ENCODE measurements around the gene PKP4. TPM values are rescaled to one million over a fixed set of nuclear protein-coding genes. Genes with fewer than 3 reads are reported as not detected.
"Not testable (repeated sequence)": the region's sequence is repeated elsewhere in the genome, so short reads cannot be mapped to it uniquely, and the experiment has no call there.

PKP4 gene
- total RNA-seq, 1 donor from 2014 or later: 70.4 TPM

DNA sequence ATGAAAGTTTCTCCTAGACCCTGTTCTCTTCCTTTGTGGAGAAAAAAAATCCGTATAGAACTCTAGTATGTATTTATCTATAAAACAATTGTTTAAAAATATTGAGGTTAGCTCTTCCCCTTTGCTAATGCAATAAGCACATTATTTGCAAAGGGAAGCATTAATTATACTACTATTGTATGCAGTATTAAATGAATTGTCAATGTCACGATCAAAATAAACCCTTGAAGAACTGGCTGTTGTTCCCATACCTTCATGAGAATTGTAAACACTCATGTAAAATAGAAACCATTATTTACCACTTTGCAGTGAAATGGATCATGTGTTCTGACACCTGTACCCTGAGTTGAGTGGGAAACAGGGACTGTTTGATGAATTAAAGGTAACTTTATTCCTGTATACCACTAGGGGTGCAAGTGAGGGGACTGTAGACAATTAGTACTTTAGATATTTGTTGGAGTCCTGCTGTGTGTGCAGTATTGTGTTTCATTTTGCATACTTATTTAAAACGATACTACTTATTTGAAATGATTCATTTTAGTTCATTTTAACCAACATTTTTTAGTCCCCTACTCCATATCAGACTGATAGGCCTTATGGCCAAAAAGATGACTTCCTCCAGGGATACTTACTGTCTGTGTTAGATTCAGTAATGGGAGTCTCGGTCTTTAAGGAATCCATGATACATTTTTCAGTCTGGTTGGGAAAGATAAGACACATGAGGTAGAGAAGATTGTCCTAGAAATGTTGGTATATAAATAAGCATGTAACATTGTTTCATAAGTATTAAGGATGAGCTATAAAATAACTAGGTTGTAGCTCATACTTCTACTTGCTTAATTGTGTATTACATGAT, 7.9 kb downstream of the PKP4 start:
- intact Hi-C loops (cut with micrococcal nuclease): loop anchor here (10.0 kb wide), 1 partner anchor 290 kb away; no protein-coding TSS in a partner anchor
- ATAC-seq: no peak

DNA sequence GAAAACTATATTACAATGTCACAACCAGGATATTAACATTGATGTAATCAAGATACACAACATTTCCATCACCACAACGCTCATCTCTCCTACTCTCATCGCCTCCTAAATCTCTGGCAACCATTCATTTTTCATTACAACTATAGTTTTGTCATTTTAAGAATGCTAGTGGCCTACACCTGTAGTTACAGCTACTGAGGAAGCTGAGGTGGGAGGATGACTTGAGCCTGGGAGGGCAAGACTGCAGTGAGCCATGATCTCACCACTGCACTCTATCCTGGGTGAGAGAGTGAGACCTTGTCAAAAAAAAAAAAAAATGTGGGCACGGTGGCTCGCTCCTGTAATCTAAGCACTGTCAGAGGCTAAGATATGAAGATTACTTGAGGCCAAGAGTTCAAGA, 10.5 kb downstream of the PKP4 start:
- intact Hi-C loops (cut with micrococcal nuclease): loop anchor here (10.0 kb wide), 1 partner anchor 288 kb away; no protein-coding TSS in a partner anchor
- DNase-seq (no peak), ATAC-seq (no peak)

More for the DNA sequence above, 7.9 kb downstream of the PKP4 start:
- DNase-seq: no peak

DNA sequence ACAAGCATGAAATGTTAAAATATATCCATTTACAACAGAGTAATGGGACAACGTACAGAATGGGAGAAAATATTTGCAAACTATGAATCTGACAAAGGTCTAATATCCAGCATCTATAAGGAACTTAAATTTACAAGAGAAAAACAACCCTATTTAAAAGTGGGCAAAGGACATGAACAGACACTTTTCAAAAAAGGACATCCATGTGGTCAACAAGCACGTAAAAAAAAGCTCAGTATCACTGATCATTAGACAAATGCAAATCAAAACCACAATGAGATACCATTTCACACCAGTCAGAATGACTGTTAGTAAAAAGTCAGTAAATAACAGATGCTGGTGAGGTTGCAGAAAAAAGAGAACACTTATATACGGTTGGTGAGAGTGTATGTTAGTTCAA, 16.1 kb downstream of the PKP4 start:
- intact Hi-C loops (cut with micrococcal nuclease); DNase-seq; ATAC-seq: not testable (repeated sequence)

DNA sequence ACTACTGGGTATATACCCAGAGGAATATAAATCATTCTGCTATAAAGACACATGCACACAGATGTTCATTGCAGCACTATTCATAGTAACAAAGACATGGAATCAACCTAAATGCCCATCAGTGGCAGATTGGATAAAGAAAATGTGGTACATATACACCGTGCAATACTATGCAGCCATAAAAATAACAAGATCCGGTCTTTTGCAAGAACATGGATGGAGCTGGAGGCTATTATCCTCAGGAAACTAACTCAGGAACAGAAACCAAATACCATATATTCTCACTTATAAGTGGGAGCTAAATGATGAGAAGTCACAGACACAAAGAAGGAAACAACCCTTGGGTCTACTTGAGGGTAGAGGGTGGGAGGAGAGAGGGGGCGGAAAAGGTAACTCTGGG, 16.5 kb downstream of the PKP4 start:
- DNase-seq; ATAC-seq; intact Hi-C loops (cut with micrococcal nuclease): not testable (repeated sequence)

DNA sequence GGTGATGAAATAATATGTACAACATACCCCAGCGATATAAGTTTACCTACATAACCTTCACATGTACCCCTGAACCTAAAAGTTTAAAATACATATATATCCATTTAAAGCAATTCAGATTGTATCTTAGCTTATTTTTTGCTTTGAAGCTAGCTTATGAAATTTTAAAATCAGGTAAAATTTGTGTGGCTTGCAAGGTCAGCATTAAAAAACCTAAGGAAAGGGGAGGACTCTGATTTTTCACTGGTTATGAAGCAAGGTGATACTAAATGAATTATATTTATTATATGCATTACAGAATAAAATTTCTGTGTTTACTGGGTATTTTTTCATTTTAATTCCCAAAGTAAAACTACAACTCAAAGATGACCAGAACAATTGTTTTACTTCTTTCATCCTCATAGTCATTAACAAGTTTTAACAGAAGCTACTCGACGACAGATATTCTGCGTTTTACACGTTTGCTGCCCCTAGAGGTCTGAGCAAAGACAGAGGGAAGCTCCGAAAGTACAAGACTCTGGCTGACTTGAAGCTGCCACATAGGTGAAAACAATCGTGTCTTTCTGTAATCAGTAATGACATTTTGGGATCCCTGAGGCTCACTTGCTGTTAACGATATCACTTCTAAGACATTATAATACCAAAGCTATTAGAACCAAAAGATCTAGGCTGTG, 17.1 kb downstream of the PKP4 start:
- DNase-seq (no peak), ATAC-seq (no peak)
- intact Hi-C loops (cut with micrococcal nuclease): no loop called here

DNA sequence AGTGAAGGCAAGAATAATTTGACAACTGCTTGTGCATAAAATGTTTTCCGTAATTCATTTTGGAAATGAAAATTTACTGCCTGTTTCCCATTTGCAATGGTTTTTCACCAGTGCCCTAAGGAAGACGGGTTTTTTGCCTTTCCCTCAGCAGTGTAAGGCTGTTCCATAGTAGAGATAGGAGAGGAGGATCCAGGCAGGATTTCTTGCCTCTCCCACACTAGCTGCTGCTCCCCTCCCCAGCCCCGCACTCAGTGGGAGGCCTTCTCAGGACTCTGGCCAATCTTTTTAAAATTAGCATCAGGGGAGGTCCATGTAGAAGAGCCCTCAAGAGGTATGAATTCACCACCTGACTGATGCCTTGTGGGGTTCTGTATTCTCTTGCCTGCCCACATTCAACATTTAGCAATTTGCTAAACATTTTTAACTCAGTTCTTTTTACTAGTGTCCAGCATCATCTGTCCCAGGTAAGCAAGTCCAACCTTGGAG, 17.8 kb downstream of the PKP4 start:
- intact Hi-C loops (cut with micrococcal nuclease); DNase-seq; ATAC-seq: not testable (repeated sequence)

DNA sequence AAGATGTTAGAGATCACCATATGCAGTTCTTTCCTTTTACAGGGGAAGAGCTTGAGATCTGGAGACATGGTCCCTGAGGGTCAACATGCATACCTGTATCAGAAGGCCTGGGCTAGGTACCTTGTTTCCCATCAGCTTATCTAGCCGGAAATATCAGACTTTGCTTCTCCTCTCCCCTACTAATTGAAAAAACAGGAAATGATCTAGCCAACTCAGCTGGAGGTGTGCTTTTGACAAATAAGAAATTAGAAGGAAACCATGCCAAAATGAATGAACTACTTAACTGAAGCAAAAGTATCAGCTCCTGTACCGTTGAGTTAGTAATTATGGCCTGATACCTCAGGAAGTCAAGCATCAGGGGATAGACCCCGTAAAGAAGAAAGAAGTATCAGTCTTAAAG, 20.4 kb downstream of the PKP4 start:
- no peak for DNase-seq
- intact Hi-C loops (cut with micrococcal nuclease): no loop called here
- no peak for ATAC-seq

DNA sequence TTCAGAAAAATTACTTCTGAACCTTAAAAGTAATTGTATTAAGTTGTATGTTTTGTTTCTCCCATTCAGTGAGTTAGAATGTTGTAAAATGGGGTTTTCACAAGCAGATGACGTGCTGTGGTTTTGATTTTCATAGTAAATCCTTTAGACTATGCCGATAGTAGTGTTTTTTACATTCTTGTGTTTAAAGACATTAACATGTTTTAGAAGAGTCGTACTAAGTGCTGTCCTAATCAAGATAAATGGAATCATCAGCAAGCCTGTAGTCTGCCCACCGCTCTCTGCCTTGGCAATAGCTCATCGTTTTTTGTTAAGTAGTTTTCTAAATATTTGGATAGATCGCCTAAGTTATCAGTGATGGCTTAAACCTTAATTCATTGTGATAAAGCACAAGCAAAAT, 21.5 kb downstream of the PKP4 start:
- ATAC-seq (no peak), DNase-seq (no peak)
- intact Hi-C loops (cut with micrococcal nuclease): no loop called here

DNA sequence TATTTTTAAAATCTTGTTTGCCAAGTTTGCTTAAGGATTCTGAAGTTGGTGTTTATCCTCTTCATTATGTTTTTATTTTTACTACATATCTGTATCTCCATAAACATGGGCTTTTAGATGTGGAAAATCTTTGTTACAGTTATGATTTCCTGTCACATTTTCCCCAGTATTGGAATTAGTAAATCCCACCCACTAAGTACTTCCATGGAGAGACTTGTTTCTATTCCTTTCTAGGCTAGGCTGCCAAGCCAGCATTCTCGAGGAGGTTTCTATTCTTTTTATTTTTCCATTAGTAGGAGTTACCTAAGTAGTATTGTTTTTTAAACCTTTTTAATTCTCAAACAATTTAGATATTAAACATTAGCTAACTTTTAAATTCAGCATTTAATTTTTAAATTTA, 22.1 kb downstream of the PKP4 start:
- intact Hi-C loops (cut with micrococcal nuclease): no loop called here
- no peak for DNase-seq
- no peak for ATAC-seq

DNA sequence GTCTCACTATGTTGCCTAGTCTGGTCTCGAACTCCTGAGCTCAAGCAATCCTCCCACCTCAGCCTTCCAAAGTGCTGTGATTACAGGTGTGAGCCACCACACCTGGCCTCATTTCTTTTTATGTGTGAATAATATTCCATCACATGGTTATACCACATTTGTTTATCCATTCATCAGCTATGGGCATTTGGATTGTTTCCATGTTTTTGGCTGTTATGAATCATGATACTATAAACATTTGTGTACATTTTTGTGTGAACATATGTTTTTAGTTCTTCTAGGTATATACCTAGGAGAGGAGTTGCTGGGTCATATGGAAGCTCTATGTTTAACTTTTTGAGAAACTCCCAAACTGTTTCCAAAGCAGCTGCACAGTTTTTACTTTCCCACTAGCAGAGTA, 24.4 kb downstream of the PKP4 start:
- ATAC-seq (no peak), DNase-seq (no peak)
- intact Hi-C loops (cut with micrococcal nuclease): no loop called here

DNA sequence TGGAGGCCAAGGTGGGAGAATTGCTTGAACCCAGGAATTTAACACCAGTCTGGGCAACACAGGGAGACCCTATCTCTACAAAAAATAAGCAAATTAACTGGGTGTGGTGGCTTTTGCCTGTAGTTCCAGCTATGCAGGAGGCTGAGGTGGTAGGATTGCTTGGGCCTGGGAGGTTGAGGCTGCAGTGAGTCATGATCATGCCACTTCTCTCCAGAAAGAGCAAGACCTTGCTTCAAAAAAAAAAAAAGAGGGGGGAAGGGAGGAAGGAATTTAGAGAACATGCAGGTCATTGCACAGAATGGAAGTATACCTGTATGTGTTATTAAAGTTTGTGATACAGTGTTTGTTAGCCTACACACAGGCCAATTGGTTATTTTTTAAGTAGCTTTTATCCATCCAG, 25.8 kb downstream of the PKP4 start:
- ATAC-seq: no peak
- intact Hi-C loops (cut with micrococcal nuclease): no loop called here
- DNase-seq: no peak

DNA sequence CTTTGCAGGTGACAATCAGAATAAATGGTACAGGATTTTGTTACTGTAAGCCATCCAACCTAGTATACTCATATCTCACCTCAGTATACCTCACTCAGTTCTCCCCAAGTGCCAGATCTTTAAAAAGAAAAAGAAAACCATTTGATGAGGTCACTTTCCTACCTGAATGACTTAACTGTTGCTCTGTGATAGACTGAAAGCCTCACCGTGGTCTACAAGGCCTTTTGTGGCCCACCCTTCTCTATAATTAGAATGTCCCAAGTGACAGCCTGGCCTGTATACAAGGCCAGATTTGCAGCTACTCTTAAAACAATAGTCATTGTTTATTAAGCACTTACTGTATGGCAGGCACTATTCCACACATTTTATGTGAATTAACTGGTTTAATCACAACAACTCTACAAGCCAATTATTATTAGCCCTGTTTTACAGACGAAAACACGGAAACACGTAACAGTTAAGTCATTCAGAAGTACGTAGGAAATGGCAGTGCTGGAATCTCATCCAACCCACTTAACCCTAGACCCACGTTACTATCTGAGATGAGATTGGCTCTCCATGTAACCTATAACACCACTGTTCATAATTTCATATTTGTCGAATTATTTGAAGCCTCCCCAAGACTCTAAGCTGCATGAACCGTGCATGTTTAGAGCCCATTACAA, 28.3 kb downstream of the PKP4 start:
- ATAC-seq (peak; percentile 19), DNase-seq (no peak)

DNA sequence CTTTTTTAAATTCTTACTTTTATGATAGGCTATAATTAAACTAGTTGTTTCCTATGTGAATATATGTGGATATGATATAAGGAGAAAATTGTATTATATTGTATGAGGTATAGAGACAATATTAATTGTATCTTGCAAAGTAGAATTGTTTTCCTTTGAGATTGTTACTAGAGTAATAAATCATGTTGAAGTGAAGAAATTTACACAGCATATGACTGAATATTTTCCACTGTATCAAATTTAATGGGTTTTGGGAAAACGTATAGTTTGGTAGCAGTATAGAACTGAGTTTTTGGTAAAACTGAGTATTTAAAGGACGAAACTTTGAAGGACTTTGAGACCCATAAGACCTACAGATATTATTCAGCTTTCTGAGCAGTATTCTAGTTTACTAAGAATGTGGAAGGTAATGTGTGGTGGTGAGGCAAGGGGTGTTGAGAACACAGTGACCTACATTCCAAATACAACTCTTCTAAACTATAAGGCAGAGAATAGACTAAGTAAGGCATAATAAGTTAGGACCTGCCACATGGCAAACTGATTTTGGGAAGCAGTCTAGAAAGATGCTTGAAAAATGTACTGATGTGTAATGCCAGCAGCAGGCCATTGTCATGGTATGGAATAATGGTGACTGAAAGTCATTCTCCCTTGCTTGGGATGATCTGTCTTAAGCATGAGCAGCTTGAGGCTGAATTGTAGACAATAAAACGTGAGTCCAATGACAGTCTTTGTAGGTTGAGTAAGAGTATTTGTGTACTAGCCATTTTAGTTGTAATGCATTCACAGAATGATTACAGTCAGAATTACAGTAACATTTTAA, 29.6 kb downstream of the PKP4 start:
- ATAC-seq: no peak
- intact Hi-C loops (cut with micrococcal nuclease): no loop called here
- no peak for DNase-seq

More for the DNA sequence above, 28.3 kb downstream of the PKP4 start:
- intact Hi-C loops (cut with micrococcal nuclease): no loop called here

DNA sequence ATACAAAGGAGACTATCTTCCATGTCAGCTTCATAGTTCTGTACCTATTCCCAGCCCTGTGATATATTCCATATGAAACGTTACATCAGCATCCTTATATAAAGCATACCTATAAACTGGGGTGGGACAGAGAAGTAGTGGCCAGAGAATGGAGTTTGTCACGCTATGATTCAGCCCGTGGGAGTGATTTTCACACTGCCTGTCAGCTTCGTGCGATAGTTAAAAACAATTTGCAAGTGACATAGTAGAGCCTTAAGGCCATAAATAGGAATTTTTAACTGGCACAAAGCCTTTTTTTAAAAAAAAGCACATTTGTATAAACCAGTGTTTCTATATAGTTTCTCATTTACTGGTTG, 30.2 kb downstream of the PKP4 start:
- intact Hi-C loops (cut with micrococcal nuclease): no loop called here
- peak; percentile 13 for ATAC-seq
- no peak for DNase-seq

DNA sequence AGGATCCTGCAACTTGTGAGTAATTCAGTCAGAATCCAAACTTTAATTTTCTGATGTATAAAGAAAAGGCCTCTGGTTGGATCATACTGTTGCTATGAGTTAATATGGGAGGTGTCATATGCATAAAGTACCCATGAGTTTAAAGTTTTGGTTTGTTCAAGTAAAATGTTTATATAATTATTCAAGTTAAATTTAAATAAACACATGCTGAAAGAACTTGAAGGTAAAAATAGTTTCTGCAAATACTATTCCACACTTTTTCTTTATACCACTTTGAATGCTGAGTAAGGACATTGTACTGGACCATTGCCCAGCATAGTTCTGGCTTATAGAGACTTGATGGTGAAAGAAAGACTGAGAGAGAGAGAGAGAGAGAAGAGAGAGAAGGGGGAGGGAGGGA, 30.7 kb downstream of the PKP4 start:
- no peak for DNase-seq

DNA sequence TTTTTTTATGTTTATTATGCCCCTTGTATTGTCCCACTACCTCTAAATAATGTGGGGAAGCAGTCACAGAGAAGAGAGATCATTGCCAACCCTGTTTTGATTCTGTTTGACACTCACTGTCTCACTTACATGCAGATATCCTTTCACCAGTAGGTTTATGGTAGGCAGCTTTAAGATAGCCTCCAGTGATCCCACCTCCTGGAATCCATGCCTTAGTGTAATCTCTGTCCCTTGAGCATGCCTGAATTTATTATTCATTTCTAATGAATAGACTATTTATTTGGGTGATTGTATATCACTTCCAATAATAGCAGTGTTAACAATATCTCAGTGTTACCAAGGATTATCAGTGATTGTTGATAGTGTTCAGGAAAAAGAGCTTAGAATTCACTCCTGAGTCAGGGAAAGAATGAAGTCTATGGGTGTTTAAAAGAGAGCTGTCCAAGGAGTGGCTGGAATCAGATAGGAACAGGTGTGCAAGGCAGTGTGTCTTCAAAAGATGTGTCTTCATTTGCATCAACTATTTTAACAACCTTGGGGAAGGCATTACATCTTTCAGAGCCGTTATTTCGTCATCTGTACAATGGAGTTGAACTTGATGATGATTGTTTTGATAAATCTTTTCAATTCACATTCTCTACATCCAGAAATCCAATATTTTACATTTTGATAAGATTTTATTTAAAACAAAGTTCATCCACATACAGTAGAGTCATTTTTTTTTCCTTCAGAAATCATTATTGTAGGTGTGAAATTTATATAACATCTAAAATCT, 31.9 kb downstream of the PKP4 start:
- no peak for DNase-seq
- intact Hi-C loops (cut with micrococcal nuclease): no loop called here
- ATAC-seq: no peak

More for the DNA sequence above, 30.7 kb downstream of the PKP4 start:
- ATAC-seq: peak; percentile 88
- intact Hi-C loops (cut with micrococcal nuclease): no loop called here

DNA sequence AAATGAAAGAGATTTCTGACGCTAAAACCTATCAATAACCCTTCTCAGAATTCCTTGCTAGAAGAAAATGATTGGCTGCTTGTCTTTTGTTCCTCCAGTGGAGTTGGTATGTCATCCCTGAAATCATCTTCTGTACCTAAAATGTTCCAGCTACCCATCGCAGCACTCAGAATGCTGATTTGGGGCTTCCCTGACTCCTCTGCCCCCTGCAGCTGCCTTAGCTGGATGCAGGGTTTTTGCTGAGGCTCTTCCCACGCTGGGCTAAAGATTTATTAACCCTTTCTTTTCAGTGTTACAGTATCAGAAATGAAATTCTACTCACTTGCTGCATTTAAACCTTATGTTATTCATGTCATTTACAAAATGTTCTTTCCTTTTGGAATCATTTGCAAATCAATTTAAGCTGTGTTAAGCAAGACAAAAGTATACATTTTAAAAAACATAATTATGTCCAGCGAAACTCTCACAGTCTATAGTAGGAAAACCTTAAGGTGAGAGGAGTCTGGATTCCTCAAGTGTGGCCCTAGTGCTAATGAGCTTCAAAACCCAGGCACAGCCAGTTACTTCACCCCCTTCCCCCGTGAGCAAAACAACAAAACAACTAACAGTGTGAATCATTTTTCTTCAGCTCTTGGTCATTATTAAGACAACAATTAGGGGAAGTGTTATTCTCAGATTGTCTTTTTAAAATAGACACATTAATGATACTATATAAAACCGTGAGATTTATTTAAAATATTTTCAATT, 32.8 kb downstream of the PKP4 start:
- ATAC-seq: no peak
- intact Hi-C loops (cut with micrococcal nuclease): no loop called here

DNA sequence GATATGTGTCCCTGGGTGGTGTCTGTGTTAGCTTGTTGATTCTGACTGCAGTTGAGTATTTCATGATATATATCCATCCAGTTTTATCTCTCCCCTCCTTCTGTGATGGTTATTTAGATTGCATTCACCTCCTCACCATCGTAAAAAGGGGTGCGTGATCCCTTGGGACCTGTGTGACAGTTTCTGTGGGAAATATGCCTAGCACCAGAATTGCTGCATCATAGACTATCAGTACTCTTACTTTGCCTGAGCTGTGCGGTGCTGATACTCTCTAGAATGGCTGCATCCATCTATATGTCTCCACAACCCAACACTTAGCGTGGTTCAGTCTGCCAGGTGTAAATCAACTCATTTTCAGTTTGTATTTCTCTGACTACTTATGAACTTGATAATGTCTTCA, 34.3 kb downstream of the PKP4 start:
- no peak for DNase-seq
- intact Hi-C loops (cut with micrococcal nuclease): no loop called here

More for the DNA sequence above, 32.8 kb downstream of the PKP4 start:
- DNase-seq: no peak

More for the DNA sequence above, 34.3 kb downstream of the PKP4 start:
- no peak for ATAC-seq
